DND-41 (cell line): Measurements from ENCODE around the gene ZNF622.

ENCODE experiments used
- ATAC-seq: fragments of 200-7000 bp; cut with Tn5 transposase; 3 replicates; pipeline ENCODE4 v1.9.1; 2021; ENCODE audit warnings: low read depth; ENCODE audit not compliant: insufficient read depth
- DNase-seq: peaks from one replicate; pipeline ENCODE4 v3.0.0-alpha.2; 2020
- H2AFZ ChIP-seq: 2 replicates; pipeline ENCODE4 v1.6.0; 2012; ENCODE audit warnings: low read depth, low read length
- H3K27ac ChIP-seq: 2 replicates; pipeline ENCODE4 v1.5.1; 2012; ENCODE audit warnings: low read length, inconsistent platforms
- H3K27me3 ChIP-seq: fragments of 200-600 bp; sonication (generic); 2 replicates; pipeline ENCODE4 v1.6.0; 2012; ENCODE audit warnings: low read length, mild to moderate bottlenecking, inconsistent platforms; ENCODE audit not compliant: insufficient read depth, poor library complexity
- H3K36me3 ChIP-seq: 2 replicates; pipeline ENCODE4 v1.5.1; 2012; ENCODE audit warnings: low read length, inconsistent platforms; ENCODE audit not compliant: insufficient read depth
- H3K4me1 ChIP-seq: 2 replicates; pipeline ENCODE4 v1.5.1; 2012; ENCODE audit warnings: mild to moderate bottlenecking, low read length; ENCODE audit not compliant: insufficient read depth
- H3K4me2 ChIP-seq: 2 replicates; pipeline ENCODE4 v1.6.0; 2012; ENCODE audit warnings: mild to moderate bottlenecking, moderate library complexity, low read length, inconsistent platforms; ENCODE audit not compliant: insufficient read depth
- H3K4me3 ChIP-seq, 2 experiments: fragments of 200-600 bp in 1 of 2; shearing (Covaris generic) in 1 of 2; 2 replicates each; pipeline ENCODE4 v1.5.1; 2012 to 2016; ENCODE audit warnings: inconsistent platforms in 2 of 2, low read length in 2 of 2, mild to moderate bottlenecking in 2 of 2, low read depth in 1 of 2, moderate library complexity in 1 of 2
- H3K79me2 ChIP-seq: 2 replicates; pipeline ENCODE4 v1.6.0; 2012; ENCODE audit warnings: low read length, inconsistent platforms; ENCODE audit not compliant: insufficient read depth
- H3K9ac ChIP-seq: 2 replicates; pipeline ENCODE4 v1.6.0; 2012; ENCODE audit warnings: low read depth, mild to moderate bottlenecking, inconsistent platforms, low read length, moderate library complexity
- H3K9me3 ChIP-seq: 2 replicates; pipeline ENCODE4 v1.5.1; 2012; ENCODE audit warnings: low read length, moderate library complexity, mild to moderate bottlenecking, inconsistent platforms; ENCODE audit not compliant: insufficient read depth, severe bottlenecking
- H4K20me1 ChIP-seq: 2 replicates; pipeline ENCODE4 v1.6.0; 2012; ENCODE audit warnings: low read length; ENCODE audit not compliant: insufficient read depth
- EZH2 ChIP-seq: IDR thresholded peaks from 3 replicates; pipeline ENCODE4 v1.6.1; 2012; ENCODE audit warnings: borderline replicate concordance, low read depth, mild to moderate bottlenecking, moderate library complexity, low read length, inconsistent platforms; ENCODE audit not compliant: severe bottlenecking
- TF ChIP-seq, protein P1 (sequence below): IDR thresholded peaks from 2 replicates; pipeline ENCODE4 v1.5.1; 2012; ENCODE audit warnings: borderline replicate concordance, low read length, moderate library complexity, mild to moderate bottlenecking; ENCODE audit not compliant: poor library complexity, severe bottlenecking; ENCODE audit errors: extremely low read depth

Gene ZNF622

DNA sequence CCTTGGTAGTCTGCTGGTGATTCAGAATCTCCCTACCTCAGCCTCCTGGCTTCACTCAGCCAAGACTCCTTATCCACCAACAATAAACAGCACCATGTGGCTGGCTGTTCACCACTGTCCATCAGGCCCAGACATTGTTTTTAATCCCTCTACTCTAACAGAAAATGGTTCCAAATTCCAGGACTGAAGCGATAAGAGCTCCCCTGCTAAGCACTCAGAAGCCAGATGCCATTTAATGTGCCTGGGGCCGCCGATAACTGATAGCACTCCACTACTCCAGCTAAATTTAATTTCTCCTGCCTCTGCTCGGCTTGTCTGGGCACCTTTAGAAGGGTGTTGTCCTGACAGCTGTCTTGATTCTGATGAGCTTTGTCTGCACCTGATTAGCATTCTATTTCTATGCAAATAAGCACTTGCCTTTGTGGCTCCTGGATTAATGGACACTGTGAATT is 47.1 kb downstream of the ZNF622 start:
- ATAC-seq (no peak), DNase-seq (no peak)
- Histone ChIP-seq H3K4me3 (no peak overlapping the region), H3K4me1 (no peaks in the 10 kb centered on the region), H4K20me1 (no peaks in the 10 kb centered on the region), H3K4me2 (no peak overlapping the region), H2AFZ (no peak overlapping the region), H3K9me3 (no peaks in the 10 kb centered on the region), H3K79me2 (no peaks in the 10 kb centered on the region), H3K36me3 (no peaks in the 10 kb centered on the region), H3K27me3 (no peaks in the 10 kb centered on the region), H3K27ac (no peak overlapping the region), H3K9ac (no peak overlapping the region)
- TF ChIP-seq, protein P1, sequence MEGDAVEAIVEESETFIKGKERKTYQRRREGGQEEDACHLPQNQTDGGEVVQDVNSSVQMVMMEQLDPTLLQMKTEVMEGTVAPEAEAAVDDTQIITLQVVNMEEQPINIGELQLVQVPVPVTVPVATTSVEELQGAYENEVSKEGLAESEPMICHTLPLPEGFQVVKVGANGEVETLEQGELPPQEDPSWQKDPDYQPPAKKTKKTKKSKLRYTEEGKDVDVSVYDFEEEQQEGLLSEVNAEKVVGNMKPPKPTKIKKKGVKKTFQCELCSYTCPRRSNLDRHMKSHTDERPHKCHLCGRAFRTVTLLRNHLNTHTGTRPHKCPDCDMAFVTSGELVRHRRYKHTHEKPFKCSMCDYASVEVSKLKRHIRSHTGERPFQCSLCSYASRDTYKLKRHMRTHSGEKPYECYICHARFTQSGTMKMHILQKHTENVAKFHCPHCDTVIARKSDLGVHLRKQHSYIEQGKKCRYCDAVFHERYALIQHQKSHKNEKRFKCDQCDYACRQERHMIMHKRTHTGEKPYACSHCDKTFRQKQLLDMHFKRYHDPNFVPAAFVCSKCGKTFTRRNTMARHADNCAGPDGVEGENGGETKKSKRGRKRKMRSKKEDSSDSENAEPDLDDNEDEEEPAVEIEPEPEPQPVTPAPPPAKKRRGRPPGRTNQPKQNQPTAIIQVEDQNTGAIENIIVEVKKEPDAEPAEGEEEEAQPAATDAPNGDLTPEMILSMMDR: no peak
- TF ChIP-seq EZH2: no peak

DNA sequence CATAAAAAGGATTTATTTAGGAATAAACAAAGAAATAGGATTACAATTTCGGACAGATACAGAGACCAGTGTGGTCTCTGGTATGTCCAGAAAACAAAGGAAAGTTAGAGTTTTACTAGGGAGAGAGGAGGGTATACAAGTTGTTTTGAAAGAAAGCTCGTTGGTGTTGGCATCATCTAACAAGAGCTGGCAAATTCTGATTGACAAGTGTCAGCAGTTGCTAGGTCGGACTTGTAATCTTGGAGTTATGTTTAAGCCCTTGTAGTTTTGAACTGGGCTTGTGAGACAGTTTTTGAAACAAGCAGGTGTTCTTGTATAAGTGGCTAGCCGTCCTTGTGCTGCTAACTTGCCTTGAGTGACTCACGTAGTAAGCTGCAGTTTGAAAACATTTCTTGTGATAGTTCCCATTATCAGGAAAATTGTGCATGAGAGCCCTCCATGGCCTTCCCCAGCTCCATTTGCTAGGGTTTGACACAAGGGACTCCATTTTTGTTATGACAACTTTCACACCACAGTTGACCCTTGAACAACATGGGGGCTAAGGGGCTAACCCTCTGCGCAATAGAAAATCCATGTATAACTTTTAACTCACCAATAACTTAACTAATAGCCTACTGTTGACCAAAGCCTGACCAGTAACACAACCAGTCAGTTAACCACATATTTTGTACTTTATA is 48.1 kb downstream of the ZNF622 start:
- Histone ChIP-seq H3K79me2 (no peaks in the 10 kb centered on the region), H3K4me2 (no peak overlapping the region), H2AFZ (no peak overlapping the region), H3K27ac (no peak overlapping the region), H3K36me3 (no peaks in the 10 kb centered on the region), H3K4me1 (no peaks in the 10 kb centered on the region), H3K9me3 (no peaks in the 10 kb centered on the region), H3K9ac (no peak overlapping the region), H3K4me3 (no peak overlapping the region), H3K27me3 (no peaks in the 10 kb centered on the region), H4K20me1 (no peaks in the 10 kb centered on the region)
- no peak for ATAC-seq
- no peak for DNase-seq
- TF ChIP-seq, protein P1: no peak
- TF ChIP-seq EZH2: no peak

DNA sequence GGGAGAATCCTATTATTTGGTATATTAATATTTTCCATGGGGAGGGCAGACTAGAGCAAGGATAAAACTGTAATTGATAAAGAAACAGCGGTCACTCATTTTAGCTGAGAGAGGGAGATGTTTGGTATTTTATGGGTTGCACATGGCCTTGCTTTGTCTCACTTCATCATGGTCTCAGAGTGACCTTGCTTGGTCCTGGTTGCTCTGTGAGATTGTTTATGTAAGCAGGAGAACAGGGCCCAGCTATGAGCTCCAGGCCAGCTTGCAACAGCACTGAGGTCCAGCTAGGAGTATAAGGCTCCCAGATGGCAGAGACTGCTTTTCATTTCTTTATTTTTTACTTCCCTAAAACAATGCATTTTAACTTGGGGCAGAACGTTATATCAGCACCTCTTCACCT is 50.7 kb downstream of the ZNF622 start:
- DNase-seq (no peak), ATAC-seq (no peak)
- Histone ChIP-seq H3K79me2 (no peaks in the 10 kb centered on the region), H3K4me1 (no peaks in the 10 kb centered on the region), H3K27me3 (no peaks in the 10 kb centered on the region), H3K4me3 (no peak overlapping the region), H3K9me3 (no peaks in the 10 kb centered on the region), H3K9ac (no peak overlapping the region), H4K20me1 (no peaks in the 10 kb centered on the region), H3K4me2 (no peak overlapping the region), H3K36me3 (no peaks in the 10 kb centered on the region), H2AFZ (no peak overlapping the region), H3K27ac (no peak overlapping the region)
- TF ChIP-seq EZH2: no peak
- TF ChIP-seq, protein P1: no peak
